GM12875 (cell line): Measurements from ENCODE around the gene ZMYND10.

Experiments
- H3K4me3 ChIP-seq: one replicate; pipeline ENCODE4 v1.5.1; 2011; ENCODE audit warnings: low read depth, low read length, control low read depth
- TF ChIP-seq, protein P1 (sequence below): IDR thresholded peaks from 2 replicates; pipeline ENCODE4 v1.5.1; 2011; ENCODE audit warnings: low read depth, mild to moderate bottlenecking, control low read depth, inconsistent platforms, low read length, moderate library complexity, borderline replicate concordance; ENCODE audit not compliant: insufficient read depth

ZMYND10 gene

DNA sequence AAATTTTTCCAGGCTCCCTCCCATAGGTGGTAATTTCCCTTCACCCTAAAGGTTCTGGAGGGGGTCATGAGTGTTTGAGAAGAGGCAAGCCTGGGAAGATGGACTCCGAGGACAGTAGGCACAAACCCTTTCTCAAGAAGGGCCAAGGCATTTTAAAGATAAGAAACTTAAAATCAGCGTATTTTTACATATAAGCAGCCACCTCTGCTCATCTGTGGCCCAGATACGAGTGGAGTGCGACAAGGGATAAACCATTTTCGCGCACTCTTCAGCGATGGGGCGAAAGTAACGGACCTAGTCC is 5.4 kb downstream of the ZMYND10 start:
- H3K4me3 ChIP-seq: peak overlapping the region; percentile 95
- TF ChIP-seq, protein P1, sequence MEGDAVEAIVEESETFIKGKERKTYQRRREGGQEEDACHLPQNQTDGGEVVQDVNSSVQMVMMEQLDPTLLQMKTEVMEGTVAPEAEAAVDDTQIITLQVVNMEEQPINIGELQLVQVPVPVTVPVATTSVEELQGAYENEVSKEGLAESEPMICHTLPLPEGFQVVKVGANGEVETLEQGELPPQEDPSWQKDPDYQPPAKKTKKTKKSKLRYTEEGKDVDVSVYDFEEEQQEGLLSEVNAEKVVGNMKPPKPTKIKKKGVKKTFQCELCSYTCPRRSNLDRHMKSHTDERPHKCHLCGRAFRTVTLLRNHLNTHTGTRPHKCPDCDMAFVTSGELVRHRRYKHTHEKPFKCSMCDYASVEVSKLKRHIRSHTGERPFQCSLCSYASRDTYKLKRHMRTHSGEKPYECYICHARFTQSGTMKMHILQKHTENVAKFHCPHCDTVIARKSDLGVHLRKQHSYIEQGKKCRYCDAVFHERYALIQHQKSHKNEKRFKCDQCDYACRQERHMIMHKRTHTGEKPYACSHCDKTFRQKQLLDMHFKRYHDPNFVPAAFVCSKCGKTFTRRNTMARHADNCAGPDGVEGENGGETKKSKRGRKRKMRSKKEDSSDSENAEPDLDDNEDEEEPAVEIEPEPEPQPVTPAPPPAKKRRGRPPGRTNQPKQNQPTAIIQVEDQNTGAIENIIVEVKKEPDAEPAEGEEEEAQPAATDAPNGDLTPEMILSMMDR: no peak

DNA sequence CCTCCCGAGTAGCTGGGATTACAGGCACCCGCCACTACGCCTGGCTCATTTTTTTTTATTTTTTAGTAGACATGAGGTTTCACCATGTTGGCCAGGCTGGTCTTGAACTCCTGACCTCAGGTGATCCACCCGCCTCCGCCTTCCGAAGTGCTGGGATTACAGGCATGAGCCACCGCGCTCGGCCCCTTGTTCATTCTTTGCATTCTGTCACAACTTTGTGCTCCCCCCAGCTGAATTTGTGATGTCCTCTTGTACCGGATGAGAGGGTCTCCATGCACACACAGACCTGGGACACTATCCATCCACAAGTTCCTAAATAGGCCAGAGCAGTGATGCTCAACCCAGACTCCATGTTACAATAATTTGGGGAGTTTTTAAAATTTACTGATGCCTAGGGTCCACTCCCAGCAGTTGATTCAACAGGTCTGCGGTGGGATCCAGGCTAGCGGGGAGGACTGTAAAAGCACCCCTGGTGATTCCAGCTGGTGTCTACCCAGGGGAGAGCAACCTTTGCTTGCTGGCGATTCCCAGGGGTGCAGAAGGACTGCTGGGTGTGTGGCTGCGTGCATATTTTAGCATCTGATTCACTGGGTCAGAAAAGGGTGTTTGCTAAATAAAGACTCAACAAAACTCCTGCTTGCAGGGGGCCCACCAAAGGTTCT is 5.9 kb downstream of the ZMYND10 start:
- TF ChIP-seq, protein P1: no peak
- peak overlapping the region; percentile 95 for H3K4me3 ChIP-seq

DNA sequence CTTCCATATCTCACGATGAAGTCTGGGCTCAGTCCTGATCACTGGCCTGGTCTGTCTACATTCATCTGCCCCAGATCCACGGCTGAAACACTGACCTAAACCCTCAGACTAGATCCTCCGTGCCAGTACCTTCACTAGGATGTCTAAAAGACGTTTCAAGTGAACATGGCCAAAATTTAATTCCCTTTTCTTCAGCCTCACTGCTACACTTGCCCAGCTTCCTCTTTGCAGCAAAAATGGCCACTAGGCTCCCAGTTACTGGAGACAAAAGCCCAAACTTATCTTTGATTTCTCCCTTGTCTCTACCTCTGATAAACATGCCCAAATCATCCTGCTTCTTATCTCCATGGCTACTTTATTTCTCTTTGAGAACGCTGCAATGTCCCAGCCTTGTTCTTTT is 6.6 kb downstream of the ZMYND10 start:
- H3K4me3 ChIP-seq: peak overlapping the region; percentile 95
- TF ChIP-seq, protein P1: no peak

DNA sequence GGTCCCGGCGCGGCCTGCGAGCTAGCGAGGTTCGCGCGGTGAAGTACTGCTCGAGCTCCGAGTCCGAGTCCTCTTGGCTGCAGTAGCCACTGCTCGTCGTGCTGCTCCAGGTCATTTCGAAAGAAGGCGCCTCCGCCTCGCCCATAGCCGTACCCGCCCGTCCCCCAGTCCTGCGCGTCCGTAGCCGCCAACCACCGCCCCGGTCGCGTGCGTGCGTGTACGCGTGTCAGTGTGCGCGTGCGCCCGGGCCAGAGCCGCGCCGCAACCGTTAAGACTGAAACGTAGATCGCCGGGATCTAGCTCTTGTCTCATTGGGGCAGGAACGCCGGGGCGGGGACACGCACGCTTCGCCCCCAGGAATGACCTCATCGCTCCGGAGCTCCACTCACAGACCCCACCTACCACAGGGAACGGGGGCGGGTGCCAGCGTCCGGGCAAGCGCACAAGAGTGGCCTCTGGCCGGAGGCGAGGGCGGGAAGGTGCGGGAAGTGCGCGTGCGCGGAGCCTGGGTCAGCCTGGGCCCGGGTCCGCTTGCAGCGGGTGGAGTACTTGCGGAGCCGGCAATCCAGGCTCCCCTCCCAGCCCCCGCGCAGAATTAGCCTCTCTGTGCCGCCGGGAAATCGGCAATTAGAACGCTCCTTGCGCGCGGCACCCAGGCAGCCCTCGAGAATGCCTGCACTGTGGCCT is 8.2 kb downstream of the ZMYND10 start:
- H3K4me3 ChIP-seq: peak overlapping the region; percentile 95
- TF ChIP-seq, protein P1: no peak

DNA sequence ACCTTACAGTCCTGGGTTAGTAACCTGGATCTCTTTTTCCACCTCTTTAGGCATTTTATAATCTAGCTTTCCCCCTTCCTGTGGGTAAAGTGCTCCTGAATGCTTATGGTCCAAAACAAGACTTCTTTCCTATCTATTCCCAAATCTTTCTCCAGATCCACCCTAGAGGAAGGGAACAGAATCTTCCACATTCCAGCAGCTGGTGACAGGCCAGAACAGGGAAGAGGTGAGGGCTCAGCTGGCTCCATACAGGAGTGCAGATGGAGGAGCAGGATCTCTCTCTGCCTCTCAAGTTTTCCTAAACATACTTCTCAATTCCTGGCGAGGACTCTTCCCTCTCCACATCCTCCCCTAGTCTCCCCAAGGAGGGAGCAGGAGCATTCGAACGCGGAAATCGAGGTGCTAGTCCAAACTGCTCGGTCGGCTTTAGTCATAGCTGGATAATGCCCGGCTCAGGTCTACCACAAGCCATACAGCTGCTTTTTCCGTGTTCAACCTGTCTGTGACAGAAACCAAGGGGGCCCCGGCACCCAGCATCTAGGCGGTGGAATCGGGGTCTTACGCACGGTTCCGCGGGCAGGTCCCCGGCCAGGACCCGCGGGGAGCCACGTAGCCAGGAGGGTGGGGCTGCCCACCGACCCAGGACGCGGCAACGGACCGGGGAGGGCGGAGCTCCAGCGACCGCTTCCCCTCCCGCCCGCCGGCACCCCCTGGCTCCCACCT is 8.9 kb downstream of the ZMYND10 start:
- TF ChIP-seq, protein P1: no peak
- H3K4me3 ChIP-seq: peak overlapping the region; percentile 95

DNA sequence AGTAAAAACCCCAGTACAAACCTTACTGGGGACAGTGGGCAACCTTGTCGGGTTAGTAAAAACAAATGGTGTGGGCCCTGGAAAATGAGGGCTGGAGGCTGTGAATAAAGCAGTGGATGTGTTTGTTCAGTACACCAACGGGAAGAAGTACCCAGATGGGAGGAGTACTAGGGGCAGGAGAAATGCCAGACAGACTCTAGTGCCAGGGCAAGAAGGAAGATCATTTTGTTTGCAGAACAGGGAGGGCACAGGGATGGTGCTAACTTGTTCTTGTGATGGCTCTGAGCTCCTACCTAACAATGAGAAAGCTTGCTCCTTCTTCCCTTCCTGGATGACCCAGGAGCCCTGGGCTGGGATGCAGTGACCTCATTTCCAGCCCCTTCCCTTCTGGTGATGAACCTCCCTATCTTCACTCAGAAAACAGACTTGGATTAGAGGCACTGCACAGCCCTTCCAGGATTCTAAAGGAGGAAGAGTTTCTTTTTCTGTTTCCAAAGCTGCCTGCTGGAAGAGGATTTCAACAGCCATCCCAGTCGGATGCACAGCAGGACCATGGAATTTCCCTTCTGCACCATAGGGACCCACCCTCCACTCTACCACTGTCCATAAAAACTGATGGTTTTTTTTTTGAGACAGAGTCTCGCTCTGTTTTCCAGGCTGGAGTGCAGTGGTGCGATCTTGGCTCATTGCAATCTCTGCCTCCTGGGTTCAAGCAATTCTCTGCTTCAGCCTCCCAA is 11.0 kb downstream of the ZMYND10 start:
- no peak overlapping the region for H3K4me3 ChIP-seq
- TF ChIP-seq, protein P1: no peak
